ENCODE measurements around the gene TRAF3IP1. TPM values are rescaled to one million over a fixed set of nuclear protein-coding genes. Genes with fewer than 3 reads are reported as not detected.
"Not testable (repeated sequence)": the region's sequence is repeated elsewhere in the genome, so short reads cannot be mapped to it uniquely, and the experiment has no call there.

TRAF3IP1 gene
- total and polyA plus RNA-seq, 2 donors, result 2.7 to 5.1 TPM

DNA sequence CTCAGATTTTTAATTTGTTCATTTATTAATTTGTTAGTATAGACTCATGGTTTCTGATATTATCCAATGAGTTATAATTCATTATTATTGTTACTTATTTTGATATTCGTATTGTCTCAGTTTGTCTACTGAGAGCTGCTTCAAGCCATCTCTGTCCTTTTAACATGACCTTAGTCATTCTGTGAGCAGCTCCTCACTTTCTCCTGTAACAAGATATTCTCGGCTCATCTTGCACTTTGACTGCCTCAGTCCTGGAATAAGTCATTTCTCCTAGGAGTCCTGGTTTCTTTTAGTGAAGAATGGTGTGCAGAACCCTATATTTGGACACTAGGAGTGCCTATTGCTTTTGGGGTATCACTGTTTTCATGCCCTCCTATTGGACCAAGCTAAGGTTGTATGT, 119.6 kb downstream of the TRAF3IP1 start:
- no peaks in the 10 kb centered on the region for H3K9me3 ChIP-seq (ENCODE audit: control insufficient read depth in 2 of 2, insufficient read depth in 1 of 2, low read length in 1 of 2)
- WGBS, result 98% methylated on average over 2 of the region's 2 CpGs
- no peak overlapping the region for H3K4me3 ChIP-seq (ENCODE audit: low read length in 2 of 2)
- no peaks in the 10 kb centered on the region for H3K4me1 ChIP-seq (ENCODE audit: control insufficient read depth in 2 of 2, insufficient read depth in 2 of 2, low read length in 2 of 2)
- peaks cover 41 to 55% of the 10 kb centered on the region in 2 donors for H3K36me3 ChIP-seq (ENCODE audit: control insufficient read depth in 2 of 2, insufficient read depth in 2 of 2, low read length in 1 of 2)
- no peak for DNase-seq (ENCODE audit: low read depth in 6 of 9, low spot score in 9 of 9)
- H3K27ac ChIP-seq (ENCODE audit: low read depth in 1 of 2, low read length in 1 of 2), result no peak overlapping the region
- H3K27me3 ChIP-seq (ENCODE audit: control insufficient read depth in 2 of 2, insufficient read depth in 1 of 2, low read length in 1 of 2), result no peaks in the 10 kb centered on the region

GRCh38 chr2:238440331-238440730, 120.0 kb downstream of the TRAF3IP1 start:
- 97% methylated on average over 4 of the region's 4 CpGs for WGBS

DNA sequence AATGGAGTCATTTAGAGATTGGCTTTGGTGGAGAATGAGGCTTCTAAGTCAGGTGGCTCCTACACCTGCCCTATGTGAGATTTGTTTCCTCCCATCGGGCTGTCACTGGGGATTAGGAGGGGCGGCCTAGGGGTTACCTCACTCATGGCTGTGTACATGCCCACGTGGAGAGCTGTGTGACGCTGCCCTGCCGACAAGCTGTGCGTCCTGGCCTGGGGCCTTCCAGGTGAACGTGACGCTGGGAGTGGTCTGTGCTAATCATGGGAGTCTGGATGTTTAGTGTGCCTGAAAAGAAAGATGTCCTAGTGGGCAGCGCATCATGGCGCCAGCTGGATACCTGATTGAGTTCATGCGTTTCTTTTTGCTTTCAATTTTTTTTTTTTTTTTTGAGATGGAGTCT, 120.4 kb downstream of the TRAF3IP1 start:
- Histone ChIP-seq H3K4me3 (ENCODE audit: low read length in 2 of 2) (no peak overlapping the region), H3K27ac (ENCODE audit: low read depth in 1 of 2, low read length in 1 of 2) (no peak overlapping the region), H3K4me1 (ENCODE audit: control insufficient read depth in 2 of 2, insufficient read depth in 2 of 2, low read length in 2 of 2) (no peaks in the 10 kb centered on the region), H3K27me3 (ENCODE audit: control insufficient read depth in 2 of 2, insufficient read depth in 1 of 2, low read length in 1 of 2) (no peaks in the 10 kb centered on the region), H3K36me3 (ENCODE audit: control insufficient read depth in 2 of 2, insufficient read depth in 2 of 2, low read length in 1 of 2) (peaks cover 41 to 55% of the 10 kb centered on the region in 2 donors), H3K9me3 (ENCODE audit: control insufficient read depth in 2 of 2, insufficient read depth in 1 of 2, low read length in 1 of 2) (no peaks in the 10 kb centered on the region)
- no peak for DNase-seq (ENCODE audit: low read depth in 6 of 9, low spot score in 9 of 9)
- 97% methylated on average over 11 of the region's 11 CpGs for WGBS

More at GRCh38 chr2:238440331-238440730, 120.0 kb downstream of the TRAF3IP1 start:
- Histone ChIP-seq H3K27me3 (ENCODE audit: control insufficient read depth in 2 of 2, insufficient read depth in 1 of 2, low read length in 1 of 2) (no peaks in the 10 kb centered on the region), H3K9me3 (ENCODE audit: control insufficient read depth in 2 of 2, insufficient read depth in 1 of 2, low read length in 1 of 2) (no peaks in the 10 kb centered on the region), H3K4me3 (ENCODE audit: low read length in 2 of 2) (no peak overlapping the region), H3K4me1 (ENCODE audit: control insufficient read depth in 2 of 2, insufficient read depth in 2 of 2, low read length in 2 of 2) (no peaks in the 10 kb centered on the region), H3K27ac (ENCODE audit: low read depth in 1 of 2, low read length in 1 of 2) (no peak overlapping the region), H3K36me3 (ENCODE audit: control insufficient read depth in 2 of 2, insufficient read depth in 2 of 2, low read length in 1 of 2) (peaks cover 41 to 55% of the 10 kb centered on the region in 2 donors)
- no peak for DNase-seq (ENCODE audit: low read depth in 6 of 9, low spot score in 9 of 9)

DNA sequence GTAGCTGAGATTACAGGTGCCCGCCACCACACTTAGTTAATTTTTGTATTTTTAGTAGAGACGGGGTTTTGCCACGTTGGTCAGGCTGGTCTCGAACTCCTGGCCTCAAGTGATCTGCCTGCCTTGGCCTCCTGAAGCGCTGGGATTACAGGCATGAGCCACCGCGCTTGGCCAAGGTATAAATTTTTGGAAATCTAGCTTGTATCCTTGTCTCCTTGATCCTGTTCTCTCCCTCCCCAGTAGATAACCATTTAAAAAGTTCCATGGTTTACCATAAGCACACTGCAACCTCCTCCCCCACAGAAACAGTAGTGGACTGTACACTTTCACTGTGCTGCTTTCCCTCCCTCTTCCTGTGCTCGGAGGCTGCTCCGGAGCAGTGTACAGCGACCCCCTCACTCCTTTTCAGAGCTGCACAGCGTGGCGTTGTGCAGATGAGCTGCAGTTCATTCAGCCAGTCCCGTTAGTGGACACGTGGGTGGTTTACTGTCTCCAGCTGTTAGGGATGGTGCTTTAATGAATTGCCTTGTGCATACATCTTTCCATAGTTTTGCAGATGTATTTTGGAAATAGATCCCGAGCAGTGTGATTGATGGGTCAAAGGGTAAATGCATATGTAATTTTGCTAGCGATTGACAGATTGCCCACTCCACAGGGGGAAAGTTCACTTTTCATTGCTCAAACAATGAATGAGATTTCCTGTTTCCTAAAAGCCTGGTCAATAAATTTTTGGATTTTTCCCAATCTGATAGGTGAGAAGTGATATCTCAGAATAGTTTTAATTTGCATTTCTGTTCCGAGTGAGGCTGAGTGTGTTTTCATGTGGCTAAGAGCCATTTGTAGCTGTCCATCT, 121.2 kb downstream of the TRAF3IP1 start:
- Histone ChIP-seq H3K4me1 (ENCODE audit: control insufficient read depth in 2 of 2, insufficient read depth in 2 of 2, low read length in 2 of 2) (no peaks in the 10 kb centered on the region), H3K4me3 (ENCODE audit: low read length in 2 of 2) (no peak overlapping the region), H3K27ac (ENCODE audit: low read depth in 1 of 2, low read length in 1 of 2) (no peak overlapping the region), H3K36me3 (ENCODE audit: control insufficient read depth in 2 of 2, insufficient read depth in 2 of 2, low read length in 1 of 2) (peaks cover 46 to 60% of the 10 kb centered on the region in 2 donors), H3K27me3 (ENCODE audit: control insufficient read depth in 2 of 2, insufficient read depth in 1 of 2, low read length in 1 of 2) (no peaks in the 10 kb centered on the region), H3K9me3 (ENCODE audit: control insufficient read depth in 2 of 2, insufficient read depth in 1 of 2, low read length in 1 of 2) (no peaks in the 10 kb centered on the region)
- no peak for DNase-seq (ENCODE audit: low read depth in 6 of 9, low spot score in 9 of 9)
- WGBS, result 96% methylated on average over 17 of the region's 17 CpGs

GRCh38 chr2:238442257-238442656, 121.9 kb downstream of the TRAF3IP1 start:
- H3K27ac ChIP-seq (ENCODE audit: low read depth in 1 of 2, low read length in 1 of 2); DNase-seq (ENCODE audit: low read depth in 6 of 9, low spot score in 9 of 9); H3K9me3 ChIP-seq (ENCODE audit: control insufficient read depth in 2 of 2, insufficient read depth in 1 of 2, low read length in 1 of 2); H3K27me3 ChIP-seq (ENCODE audit: control insufficient read depth in 2 of 2, insufficient read depth in 1 of 2, low read length in 1 of 2); H3K4me3 ChIP-seq (ENCODE audit: low read length in 2 of 2); H3K4me1 ChIP-seq (ENCODE audit: control insufficient read depth in 2 of 2, insufficient read depth in 2 of 2, low read length in 2 of 2): not testable (repeated sequence)
- WGBS, result 94% methylated on average over 6 of the region's 6 CpGs
- peaks cover 54 to 68% of the 10 kb centered on the region in 2 donors for H3K36me3 ChIP-seq (ENCODE audit: control insufficient read depth in 2 of 2, insufficient read depth in 2 of 2, low read length in 1 of 2)

GRCh38 chr2:238444242-238444641, 123.9 kb downstream of the TRAF3IP1 start:
- H3K27me3 ChIP-seq (ENCODE audit: control insufficient read depth in 2 of 2, insufficient read depth in 1 of 2, low read length in 1 of 2), result no peaks in the 10 kb centered on the region
- H3K9me3 ChIP-seq (ENCODE audit: control insufficient read depth in 2 of 2, insufficient read depth in 1 of 2, low read length in 1 of 2), result no peaks in the 10 kb centered on the region
- WGBS, result 99% methylated on average over 13 of the region's 13 CpGs
- H3K4me3 ChIP-seq (ENCODE audit: low read length in 2 of 2), result no peak overlapping the region
- DNase-seq (ENCODE audit: low read depth in 6 of 9, low spot score in 9 of 9), result no peak
- no peak overlapping the region for H3K27ac ChIP-seq (ENCODE audit: low read depth in 1 of 2, low read length in 1 of 2)
- peaks cover 0 to 3% of the 10 kb centered on the region in 2 donors for H3K4me1 ChIP-seq (ENCODE audit: control insufficient read depth in 2 of 2, insufficient read depth in 2 of 2, low read length in 2 of 2)
- H3K36me3 ChIP-seq (ENCODE audit: control insufficient read depth in 2 of 2, insufficient read depth in 2 of 2, low read length in 1 of 2), result peaks cover 72% of the 10 kb centered on the region in 2 donors

- WGBS, result 95% methylated on average over 17 of the region's 17 CpGs
- H3K9me3 ChIP-seq (ENCODE audit: control insufficient read depth in 2 of 2, insufficient read depth in 1 of 2, low read length in 1 of 2), result no peaks in the 10 kb centered on the region
- H3K4me3 ChIP-seq (ENCODE audit: low read length in 2 of 2), result no peak overlapping the region
- H3K27me3 ChIP-seq (ENCODE audit: control insufficient read depth in 2 of 2, insufficient read depth in 1 of 2, low read length in 1 of 2), result no peaks in the 10 kb centered on the region
- DNase-seq (ENCODE audit: low read depth in 6 of 9, low spot score in 9 of 9), result no peak
- peaks cover 70 to 72% of the 10 kb centered on the region in 2 donors for H3K36me3 ChIP-seq (ENCODE audit: control insufficient read depth in 2 of 2, insufficient read depth in 2 of 2, low read length in 1 of 2)
- H3K27ac ChIP-seq (ENCODE audit: low read depth in 1 of 2, low read length in 1 of 2), result no peak overlapping the region
- H3K4me1 ChIP-seq (ENCODE audit: control insufficient read depth in 2 of 2, insufficient read depth in 2 of 2, low read length in 2 of 2), result peaks cover 0 to 3% of the 10 kb centered on the region in 2 donors
Observed at GRCh38 chr2:238445409-238446190, 125.3 kb downstream of the TRAF3IP1 start.

GRCh38 chr2:238446371-238446770, 126.1 kb downstream of the TRAF3IP1 start:
- Histone ChIP-seq H3K27ac (ENCODE audit: low read depth in 1 of 2, low read length in 1 of 2) (no peak overlapping the region), H3K36me3 (ENCODE audit: control insufficient read depth in 2 of 2, insufficient read depth in 2 of 2, low read length in 1 of 2) (peaks cover 71 to 74% of the 10 kb centered on the region in 2 donors), H3K9me3 (ENCODE audit: control insufficient read depth in 2 of 2, insufficient read depth in 1 of 2, low read length in 1 of 2) (no peaks in the 10 kb centered on the region), H3K27me3 (ENCODE audit: control insufficient read depth in 2 of 2, insufficient read depth in 1 of 2, low read length in 1 of 2) (no peaks in the 10 kb centered on the region), H3K4me1 (ENCODE audit: control insufficient read depth in 2 of 2, insufficient read depth in 2 of 2, low read length in 2 of 2) (peaks cover 0 to 3% of the 10 kb centered on the region in 2 donors), H3K4me3 (ENCODE audit: low read length in 2 of 2) (no peak overlapping the region)
- WGBS, result 98% methylated on average over 8 of the region's 8 CpGs
- no peak for DNase-seq (ENCODE audit: low read depth in 6 of 9, low spot score in 9 of 9)

Data from thymus (tissue), 11 donors.